CD4-positive, alpha-beta T cell treated with Interferon alpha-2 for 1 hour (primary cell): ENCODE measurements around the gene NT5C3B.
A peak's percentile ranks its signal among the peaks of the same experiment; 100 is the strongest.

Experiments used
- DNase-seq, 2 donors: peaks; one replicate each; pipeline ENCODE4 v3.0.0-alpha.2; 2020 to 2022

The NT5C3B gene

GRCh38 chr17:41806685-41807445, 29.2 kb downstream of the NT5C3B start:
- DNase-seq, result no peak

GRCh38 chr17:41803049-41804020, 32.7 kb downstream of the NT5C3B start:
- no peak for DNase-seq

GRCh38 chr17:41801374-41802271, 34.4 kb downstream of the NT5C3B start:
- peak; percentile 60 to 74 for DNase-seq

GRCh38 chr17:41800601-41801373, 35.2 kb downstream of the NT5C3B start:
- no peak for DNase-seq

GRCh38 chr17:41799366-41799765, 36.7 kb downstream of the NT5C3B start:
- DNase-seq, result no peak

GRCh38 chr17:41797377-41797776, 38.7 kb downstream of the NT5C3B start:
- DNase-seq, result no peak

- DNase-seq, result no peak
Observed at GRCh38 chr17:41796121-41796895, 39.7 kb downstream of the NT5C3B start.

- DNase-seq, result no peak
Observed at GRCh38 chr17:41794540-41794975, 41.5 kb downstream of the NT5C3B start.

- no peak for DNase-seq
Observed at GRCh38 chr17:41793784-41794539, 42.1 kb downstream of the NT5C3B start.

GRCh38 chr17:41792845-41793783, 42.9 kb downstream of the NT5C3B start:
- no peak for DNase-seq

GRCh38 chr17:41787021-41787418, 49.0 kb downstream of the NT5C3B start:
- DNase-seq, result no peak

GRCh38 chr17:41786227-41787020, 49.6 kb downstream of the NT5C3B start, which contains the start of gene JUP:
TSS of gene JUP (minus strand) at chr17:41786711. CDS start at chr17:41771854, 14,857 bp downstream.
- peak; percentile 91 to 97 for DNase-seq

- DNase-seq, result peak in 1 of 2 donors; percentile 24
Observed at GRCh38 chr17:41785859-41786226, 50.2 kb downstream of the NT5C3B start.

GRCh38 chr17:41785091-41785858, 50.8 kb downstream of the NT5C3B start:
- peak in 1 of 2 donors; percentile 60 for DNase-seq

GRCh38 chr17:41784207-41784744, 51.8 kb downstream of the NT5C3B start:
- peak in 1 of 2 donors; percentile 37 for DNase-seq

GRCh38 chr17:41782142-41782541, 53.9 kb downstream of the NT5C3B start:
- DNase-seq, result no peak
